IPS-11a (cell line): ENCODE measurements around the gene SVEP1.
"Not testable (repeated sequence)": the region's sequence is repeated elsewhere in the genome, so short reads cannot be mapped to it uniquely, and the experiment has no call there.

Experiments
- H3K4me3 ChIP-seq: one replicate; pipeline ENCODE4 v1.5.1; 2013; ENCODE audit warnings: low read depth, low read length, control low read depth

SVEP1 gene

GRCh38 chr9:110579862-110580219 is 300 bp upstream of the SVEP1 start:
- peak overlapping the region; percentile 70 for H3K4me3 ChIP-seq

GRCh38 chr9:110578575-110579033 is 937 bp downstream of the SVEP1 start:
- peak overlapping the region; percentile 70 for H3K4me3 ChIP-seq

- no peak overlapping the region for H3K4me3 ChIP-seq
These were observed 3.6 kb downstream of the SVEP1 start for GRCh38 chr9:110575945-110576344.

GRCh38 chr9:110575169-110575568 is 4.4 kb downstream of the SVEP1 start:
- no peak overlapping the region for H3K4me3 ChIP-seq

GRCh38 chr9:110573305-110573704 is 6.2 kb downstream of the SVEP1 start:
- H3K4me3 ChIP-seq: no peak overlapping the region

GRCh38 chr9:110571801-110572483 is 7.6 kb downstream of the SVEP1 start:
- no peak overlapping the region for H3K4me3 ChIP-seq

- H3K4me3 ChIP-seq: no peak overlapping the region
These were observed 13.4 kb downstream of the SVEP1 start for GRCh38 chr9:110566156-110566555.

GRCh38 chr9:110561826-110562225 is 17.7 kb downstream of the SVEP1 start:
- no peak overlapping the region for H3K4me3 ChIP-seq

GRCh38 chr9:110559869-110560268 is 19.7 kb downstream of the SVEP1 start:
- no peak overlapping the region for H3K4me3 ChIP-seq

- H3K4me3 ChIP-seq: no peak overlapping the region
These were observed 23.8 kb downstream of the SVEP1 start for GRCh38 chr9:110555551-110556331.

GRCh38 chr9:110546411-110546871 is 33.1 kb downstream of the SVEP1 start:
- no peak overlapping the region for H3K4me3 ChIP-seq

- no peak overlapping the region for H3K4me3 ChIP-seq
These were observed 33.8 kb downstream of the SVEP1 start for GRCh38 chr9:110545705-110546104.

GRCh38 chr9:110543631-110544051 is 35.9 kb downstream of the SVEP1 start:
- H3K4me3 ChIP-seq: no peak overlapping the region

- no peak overlapping the region for H3K4me3 ChIP-seq
These were observed 37.6 kb downstream of the SVEP1 start for GRCh38 chr9:110541950-110542349.

GRCh38 chr9:110538647-110539041 is 40.9 kb downstream of the SVEP1 start:
- H3K4me3 ChIP-seq: no peak overlapping the region

- H3K4me3 ChIP-seq: no peak overlapping the region
These were observed 41.5 kb downstream of the SVEP1 start for GRCh38 chr9:110537841-110538646.

- H3K4me3 ChIP-seq: no peak overlapping the region
These were observed 42.7 kb downstream of the SVEP1 start for GRCh38 chr9:110536822-110537221.

GRCh38 chr9:110534162-110534561 is 45.4 kb downstream of the SVEP1 start:
- not testable (repeated sequence) for H3K4me3 ChIP-seq

- no peak overlapping the region for H3K4me3 ChIP-seq
These were observed 46.5 kb downstream of the SVEP1 start for GRCh38 chr9:110532908-110533665.

GRCh38 chr9:110531776-110532175 is 47.8 kb downstream of the SVEP1 start:
- no peak overlapping the region for H3K4me3 ChIP-seq

GRCh38 chr9:110531241-110531640 is 48.3 kb downstream of the SVEP1 start:
- not testable (repeated sequence) for H3K4me3 ChIP-seq
